ENCODE results near the gene EPHB1.

EPHB1 gene

GRCh38 chr3:135271177-135272025 lies 476.3 kb downstream of the EPHB1 start:
- no peak for DNase-seq

- DNase-seq, result no peak
These were observed 477.1 kb downstream of the EPHB1 start for GRCh38 chr3:135272026-135272669.

- no peak for DNase-seq
These were observed 497.1 kb downstream of the EPHB1 start for GRCh38 chr3:135292162-135292561.

GRCh38 chr3:135301670-135302069 lies 506.6 kb downstream of the EPHB1 start:
- no peak for DNase-seq

- no peak for DNase-seq
These were observed 509.3 kb downstream of the EPHB1 start for GRCh38 chr3:135304378-135304777.
